Embryonic facial prominence (tissue), 1 donor: ENCODE measurements around the gene ZNF195.
"Not testable (repeated sequence)": the region's sequence is repeated elsewhere in the genome, so short reads cannot be mapped to it uniquely, and the experiment has no call there.

Experiments
- DNase-seq: peaks from one replicate; pipeline ENCODE4 v3.0.0-alpha.2; 2016; ENCODE audit errors: extremely low spot score

ZNF195 gene

GRCh38 chr11:3347127-3347526 lies 31.8 kb downstream of the ZNF195 start:
- DNase-seq = no peak

GRCh38 chr11:3346587-3346986 lies 32.4 kb downstream of the ZNF195 start:
- DNase-seq = no peak

- DNase-seq = no peak
Observed at GRCh38 chr11:3345736-3346135, 33.2 kb downstream of the ZNF195 start.

GRCh38 chr11:3344327-3345174 lies 34.4 kb downstream of the ZNF195 start:
- DNase-seq = no peak

GRCh38 chr11:3342709-3343108 lies 36.2 kb downstream of the ZNF195 start:
- no peak for DNase-seq

- DNase-seq = no peak
Observed at GRCh38 chr11:3341298-3341697, 37.6 kb downstream of the ZNF195 start.

GRCh38 chr11:3340025-3340424 lies 38.9 kb downstream of the ZNF195 start:
- no peak for DNase-seq

GRCh38 chr11:3339340-3339624 lies 39.7 kb downstream of the ZNF195 start:
- no peak for DNase-seq

GRCh38 chr11:3338569-3339339 lies 40.2 kb downstream of the ZNF195 start:
- DNase-seq = no peak

GRCh38 chr11:3336420-3336819 lies 42.5 kb downstream of the ZNF195 start:
- not testable (repeated sequence) for DNase-seq

GRCh38 chr11:3333157-3333556 lies 45.8 kb downstream of the ZNF195 start:
- DNase-seq = not testable (repeated sequence)

- not testable (repeated sequence) for DNase-seq
Observed at GRCh38 chr11:3331078-3331477, 47.9 kb downstream of the ZNF195 start.

- DNase-seq = not testable (repeated sequence)
Observed at GRCh38 chr11:3330064-3330463, 48.9 kb downstream of the ZNF195 start.

- DNase-seq = not testable (repeated sequence)
Observed at GRCh38 chr11:3328503-3328902, 50.4 kb downstream of the ZNF195 start.

- not testable (repeated sequence) for DNase-seq
Observed at GRCh38 chr11:3326450-3326849, 52.5 kb downstream of the ZNF195 start.

GRCh38 chr11:3324724-3325123 lies 54.2 kb downstream of the ZNF195 start:
- not testable (repeated sequence) for DNase-seq
